Measurements from ENCODE around the gene AMMECR1L.
"Not testable (repeated sequence)": the region's sequence is repeated elsewhere in the genome, so short reads cannot be mapped to it uniquely, and the experiment has no call there.

The AMMECR1L gene

DNA sequence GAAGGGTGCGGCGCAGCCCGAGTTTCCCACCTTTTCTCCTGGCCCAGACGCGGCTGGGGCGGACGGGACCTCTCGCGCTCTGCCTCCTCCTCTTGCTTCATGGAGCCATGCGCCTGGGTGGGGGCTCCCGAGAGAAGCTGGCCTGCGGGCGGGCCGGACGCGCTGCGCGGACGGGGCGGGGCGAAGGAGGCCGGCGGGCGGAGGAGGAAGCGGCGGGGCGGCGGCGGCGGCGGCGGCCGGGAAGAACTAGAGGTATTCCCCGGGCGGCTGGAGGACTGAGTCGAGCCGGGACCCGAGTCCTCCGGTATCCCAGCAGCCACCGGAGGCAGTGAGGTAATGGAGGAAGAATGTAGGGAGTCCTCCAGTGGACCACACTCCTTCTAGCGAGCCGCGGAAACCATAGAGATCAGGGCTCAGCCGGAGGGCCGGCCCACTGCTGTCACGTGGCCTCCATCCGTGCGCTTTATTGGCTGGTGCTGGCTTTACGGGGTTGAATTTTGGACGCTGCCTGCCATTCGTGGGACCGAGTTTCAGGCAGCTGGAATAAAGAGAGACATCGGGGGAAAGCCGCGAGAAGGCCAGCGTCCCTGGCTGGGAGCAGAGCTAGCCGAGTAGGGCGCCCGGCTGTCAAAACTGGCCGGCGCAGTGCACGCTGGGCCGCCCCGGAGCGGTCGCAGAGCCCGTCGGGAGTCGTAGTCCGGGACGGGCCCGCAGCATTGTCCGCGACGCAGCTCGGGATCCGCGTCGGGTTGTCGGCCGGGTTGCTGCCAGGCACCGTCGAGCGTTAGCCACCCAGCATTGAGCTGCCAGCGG, at the start of gene AMMECR1L:
Gene AMMECR1L (minus strand): TSS at position 177 of the 813 bp plus-strand sequence. CDS start 11,722 bp downstream, outside the sequence.
- peak; percentile 50 for DNase-seq (ENCODE audit: low spot score)

DNA sequence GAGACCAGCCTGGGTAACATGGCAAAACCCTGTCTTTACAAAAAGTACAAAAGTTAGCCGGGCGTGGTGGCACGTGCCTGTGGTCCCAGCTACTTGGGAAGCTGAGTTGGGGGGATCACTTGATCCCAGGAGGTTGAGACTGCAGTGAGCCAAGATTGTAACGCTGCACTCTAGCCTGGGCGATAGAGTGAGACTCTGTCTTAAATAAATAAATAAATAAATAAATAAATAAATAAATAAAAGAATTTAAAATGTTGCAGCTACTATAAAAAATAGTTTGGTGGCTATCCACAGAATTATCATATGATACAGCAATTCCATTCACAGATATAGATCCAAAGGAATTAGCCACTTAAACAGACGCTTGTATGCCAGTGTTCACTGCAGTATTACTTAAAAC, 49.6 kb upstream of the AMMECR1L start:
- DNase-seq (ENCODE audit: low spot score): no peak

DNA sequence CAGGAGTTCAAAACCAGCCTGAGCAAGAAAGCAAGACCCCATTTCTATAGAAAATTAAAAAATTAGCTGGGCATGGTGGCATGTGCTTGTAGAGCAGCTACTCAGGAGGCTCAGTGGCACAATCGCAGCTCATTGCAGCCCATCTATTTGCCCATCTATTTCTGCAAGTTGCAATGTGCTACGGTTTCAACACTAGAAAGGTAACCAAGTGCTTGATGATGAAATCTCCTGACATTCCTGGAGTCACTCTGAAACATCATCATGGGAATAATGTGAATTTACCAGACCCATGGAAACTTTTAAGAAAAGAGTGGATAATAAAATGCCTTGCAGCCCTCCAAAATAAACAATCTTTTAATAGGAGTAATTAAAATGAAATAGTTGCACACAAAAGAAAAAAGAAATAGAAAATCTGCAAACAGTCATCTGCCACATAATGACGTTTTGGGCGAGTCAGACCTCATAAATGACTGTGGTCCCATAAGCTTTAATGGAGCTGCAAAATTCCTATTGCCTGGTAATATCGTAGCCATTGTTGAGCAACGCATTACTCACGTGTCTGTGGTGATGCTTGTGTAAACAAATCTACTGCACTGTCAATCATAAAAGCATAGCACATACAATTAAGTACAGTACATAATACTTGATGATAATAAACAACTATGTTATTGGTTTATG, 46.6 kb upstream of the AMMECR1L start:
- no peak for DNase-seq (ENCODE audit: low spot score)

DNA sequence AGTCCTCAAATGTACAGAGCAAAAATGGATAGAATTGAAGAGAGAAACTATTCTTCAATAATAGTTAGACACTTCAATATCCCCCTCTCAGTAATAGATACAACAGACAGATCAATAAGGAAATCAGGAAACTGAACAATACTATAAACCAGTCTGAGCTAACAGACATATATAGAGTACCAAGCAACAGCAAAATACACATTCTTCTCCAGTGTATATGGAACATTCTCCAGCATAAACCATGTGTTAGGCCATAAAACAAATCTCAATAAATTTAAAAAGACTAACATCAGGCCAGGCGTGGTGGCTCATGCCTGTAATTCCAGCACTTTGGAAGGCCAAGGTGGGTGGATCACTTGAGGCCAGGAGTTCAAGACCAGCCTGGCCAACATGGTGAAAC, 43.7 kb upstream of the AMMECR1L start:
- no peak for DNase-seq (ENCODE audit: low spot score)

- no peak for DNase-seq (ENCODE audit: low spot score)
Measured at GRCh38 chr2:127927384-127927783, 41.6 kb upstream of the AMMECR1L start.

DNA sequence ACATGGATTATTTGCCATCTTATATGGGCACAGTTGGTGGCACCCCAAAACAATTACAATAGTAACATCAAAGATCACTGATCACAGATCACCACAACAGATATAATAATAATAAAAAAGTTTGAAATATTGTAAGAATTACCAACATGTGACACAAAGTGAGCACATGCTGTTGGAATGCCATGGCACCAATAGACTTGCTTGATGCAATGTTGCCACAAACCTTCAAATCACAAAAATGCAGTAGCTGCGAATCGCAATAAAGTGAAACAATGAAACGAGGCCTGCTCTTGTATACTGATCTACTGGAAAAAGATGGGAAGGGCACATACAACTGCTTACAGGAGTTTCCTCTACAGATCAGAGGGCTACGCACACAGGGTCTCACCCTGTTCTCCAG, 32.2 kb upstream of the AMMECR1L start:
- DNase-seq (ENCODE audit: low spot score): no peak

- DNase-seq (ENCODE audit: low spot score): no peak
Measured at GRCh38 chr2:127913808-127914457, 28.2 kb upstream of the AMMECR1L start.

GRCh38 chr2:127911737-127912136, 26.0 kb upstream of the AMMECR1L start:
- DNase-seq (ENCODE audit: low spot score): no peak

DNA sequence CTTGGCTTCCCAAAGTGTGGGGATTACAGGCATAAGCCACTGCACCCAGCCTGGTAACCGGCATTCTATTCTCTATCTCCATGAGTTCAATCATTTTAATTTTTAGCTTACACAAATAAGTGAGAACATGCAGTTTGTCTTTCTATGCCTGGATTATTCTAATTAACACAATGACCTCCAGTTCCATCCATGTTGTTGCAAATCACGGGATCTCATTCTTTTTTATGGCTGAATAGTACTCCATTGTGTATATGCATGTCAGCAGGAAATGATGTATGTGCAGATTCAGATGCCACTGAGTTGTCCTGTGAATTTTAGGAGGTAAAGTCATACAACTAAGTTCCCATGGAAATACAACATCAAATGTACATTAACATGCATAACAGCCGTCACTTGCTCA, 24.7 kb upstream of the AMMECR1L start:
- DNase-seq (ENCODE audit: low spot score): no peak

- DNase-seq (ENCODE audit: low spot score): no peak
Measured at GRCh38 chr2:127909019-127909418, 23.3 kb upstream of the AMMECR1L start.

DNA sequence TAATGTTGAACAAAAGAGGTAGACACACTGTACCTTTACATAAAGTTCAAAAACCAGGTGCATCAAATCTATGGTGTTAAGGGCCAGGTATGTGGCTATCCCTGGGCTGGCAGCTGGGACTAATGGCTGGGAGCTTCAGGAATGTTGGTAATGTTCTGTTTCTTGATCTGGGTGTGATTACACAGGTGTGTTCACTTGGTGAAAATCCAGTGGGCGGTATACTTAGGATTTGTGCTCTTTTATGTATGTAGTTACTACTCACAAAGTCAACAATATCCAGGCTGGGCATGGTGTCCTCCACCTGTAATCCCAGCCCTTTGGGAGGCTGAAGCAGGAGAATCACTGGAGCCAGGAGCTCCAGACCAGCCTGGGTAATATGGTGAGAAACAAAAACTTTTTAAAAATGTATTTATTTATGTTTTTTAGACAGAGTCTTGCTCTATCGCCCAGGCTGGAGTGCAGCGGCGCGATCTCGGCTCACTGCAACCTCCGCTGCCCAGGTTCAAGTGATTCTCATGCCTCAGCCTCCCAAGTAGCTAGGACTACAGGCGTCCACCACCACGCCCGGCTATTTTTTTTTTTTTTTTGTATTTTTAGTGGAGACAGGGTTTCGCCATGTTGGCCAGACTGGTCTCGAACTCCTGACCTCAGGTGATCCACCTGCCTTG, 22.1 kb upstream of the AMMECR1L start:
- not testable (repeated sequence) for DNase-seq (ENCODE audit: low spot score)

DNA sequence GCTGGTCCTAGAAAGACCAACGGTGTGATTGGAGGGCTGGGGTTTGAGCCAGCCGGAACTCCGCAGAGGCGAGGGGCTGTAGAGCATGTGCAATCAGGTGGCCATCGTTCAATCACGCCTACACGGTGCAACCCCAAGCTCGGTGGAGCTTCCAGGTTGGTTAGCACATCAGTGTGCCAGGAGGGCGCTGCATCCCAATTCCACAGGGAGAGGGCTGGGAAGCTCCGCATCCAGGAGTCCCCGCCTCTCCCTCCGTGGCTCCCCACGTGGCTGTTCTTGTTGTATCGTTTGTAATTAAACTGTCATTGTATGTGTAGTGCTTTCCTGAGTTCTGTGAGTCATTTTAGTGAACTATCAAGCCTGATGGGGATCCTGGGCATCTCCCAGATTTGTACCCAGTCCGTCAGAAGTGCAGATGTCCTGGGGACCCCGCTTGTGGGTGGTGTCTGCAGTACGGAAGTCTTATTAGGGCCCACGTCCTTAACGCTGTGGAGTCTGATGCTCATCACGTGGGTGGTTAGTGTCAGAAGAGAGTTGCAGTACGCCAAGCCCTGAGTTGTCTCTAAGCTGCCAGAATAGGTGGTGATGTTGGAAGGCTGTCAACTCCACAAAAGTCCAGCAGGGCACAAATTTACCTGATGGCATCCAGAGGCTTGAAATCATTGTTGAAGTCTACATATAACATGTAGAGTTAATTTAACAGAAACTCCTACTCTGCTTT, 20.6 kb upstream of the AMMECR1L start:
- DNase-seq (ENCODE audit: low spot score): no peak

- no peak for DNase-seq (ENCODE audit: low spot score)
Measured at GRCh38 chr2:127901339-127902056, 15.7 kb upstream of the AMMECR1L start.

- DNase-seq (ENCODE audit: low spot score): no peak
Measured at GRCh38 chr2:127897531-127898211, 11.9 kb upstream of the AMMECR1L start.

GRCh38 chr2:127893494-127893893, 7.7 kb upstream of the AMMECR1L start:
- no peak for DNase-seq (ENCODE audit: low spot score)

- DNase-seq (ENCODE audit: low spot score): no peak
Measured at GRCh38 chr2:127893033-127893432, 7.3 kb upstream of the AMMECR1L start.

DNA sequence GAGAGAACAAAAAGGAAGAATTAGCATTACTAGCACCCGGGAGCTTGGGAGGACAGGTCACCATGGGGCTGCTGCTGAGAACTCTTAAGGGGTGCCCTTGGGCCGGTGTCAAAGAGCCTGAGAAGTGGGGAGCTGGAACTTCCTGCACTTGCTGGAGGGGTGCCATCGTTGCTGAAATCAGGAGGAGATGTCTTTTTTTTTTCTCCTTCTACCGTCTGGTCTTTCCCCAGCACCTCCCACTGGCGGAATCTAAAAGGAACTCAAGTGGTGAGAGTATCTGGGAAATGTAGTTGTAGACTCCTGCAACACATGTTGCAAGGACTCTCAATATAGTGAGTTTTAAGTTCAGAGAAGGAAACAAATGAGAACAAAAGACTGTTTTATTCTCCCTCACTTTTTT, 6.1 kb upstream of the AMMECR1L start:
- no peak for DNase-seq (ENCODE audit: low spot score)

- not testable (repeated sequence) for DNase-seq (ENCODE audit: low spot score)
Measured at GRCh38 chr2:127890756-127891155, 5.0 kb upstream of the AMMECR1L start.

GRCh38 chr2:127888772-127889171, 3.0 kb upstream of the AMMECR1L start:
- no peak for DNase-seq (ENCODE audit: low spot score)

GRCh38 chr2:127887776-127888130, 2.0 kb upstream of the AMMECR1L start:
- DNase-seq (ENCODE audit: low spot score): no peak
